ENCODE results near the gene MET.
A peak's percentile ranks its signal among the peaks of the same experiment; 100 is the strongest.
"Not testable (repeated sequence)": the region's sequence is repeated elsewhere in the genome, so short reads cannot be mapped to it uniquely, and the experiment has no call there.

Gene MET

DNA sequence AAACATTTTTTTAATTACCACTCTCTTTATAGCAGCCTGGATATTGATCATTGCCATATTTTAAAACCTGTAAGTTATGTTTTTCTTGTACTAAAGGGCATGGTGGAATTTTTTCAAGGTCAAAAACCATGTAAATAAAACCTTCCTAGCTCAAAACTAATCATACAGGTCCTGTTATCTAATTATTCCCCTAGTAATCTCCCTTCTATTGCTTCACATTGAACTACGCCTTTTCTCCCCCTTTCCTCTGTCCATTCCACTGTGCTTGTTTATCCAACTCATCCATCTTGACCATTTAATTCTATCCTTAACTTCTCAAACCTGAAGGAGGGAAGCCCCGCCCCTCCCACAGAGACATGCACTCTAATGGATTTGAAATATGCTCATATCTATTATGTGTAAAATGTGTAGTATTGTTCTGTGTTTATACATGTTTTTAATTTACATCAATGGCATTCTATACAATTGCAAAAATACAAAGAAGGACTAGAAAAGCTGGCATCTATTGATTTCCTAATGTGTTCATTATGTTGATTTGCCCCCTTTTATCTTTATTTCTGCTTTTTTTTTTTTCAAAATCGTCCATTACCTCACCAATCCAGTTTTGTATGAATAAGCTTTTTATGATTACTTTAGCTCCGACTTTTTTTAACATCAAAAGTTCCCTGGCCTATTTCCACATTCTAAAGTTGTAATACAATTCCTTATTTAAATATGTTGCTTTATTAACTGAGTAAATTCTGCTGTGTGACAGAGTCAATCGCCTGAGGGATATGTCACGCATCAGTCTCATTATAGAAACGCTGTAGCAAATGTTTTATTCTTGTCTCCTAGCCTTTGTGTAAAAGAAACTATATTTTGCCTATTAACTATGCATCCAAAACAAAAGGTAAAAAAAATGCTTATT, 61.0 kb downstream of the MET start:
- H3K27ac Mint-ChIP-seq = no peak overlapping the region
- no peaks in the 10 kb centered on the region for H3K9me3 Mint-ChIP-seq
- no peaks in the 10 kb centered on the region for H3K36me3 Mint-ChIP-seq
- H3K27me3 Mint-ChIP-seq = peaks cover 11% of the 10 kb centered on the region
- H3K4me3 Mint-ChIP-seq = no peak overlapping the region
- DNase-seq (ENCODE audit: low spot score in 2 of 2) = no peak
- no peaks in the 10 kb centered on the region for H3K4me1 Mint-ChIP-seq
- no peak for ATAC-seq (ENCODE audit: low read depth)

DNA sequence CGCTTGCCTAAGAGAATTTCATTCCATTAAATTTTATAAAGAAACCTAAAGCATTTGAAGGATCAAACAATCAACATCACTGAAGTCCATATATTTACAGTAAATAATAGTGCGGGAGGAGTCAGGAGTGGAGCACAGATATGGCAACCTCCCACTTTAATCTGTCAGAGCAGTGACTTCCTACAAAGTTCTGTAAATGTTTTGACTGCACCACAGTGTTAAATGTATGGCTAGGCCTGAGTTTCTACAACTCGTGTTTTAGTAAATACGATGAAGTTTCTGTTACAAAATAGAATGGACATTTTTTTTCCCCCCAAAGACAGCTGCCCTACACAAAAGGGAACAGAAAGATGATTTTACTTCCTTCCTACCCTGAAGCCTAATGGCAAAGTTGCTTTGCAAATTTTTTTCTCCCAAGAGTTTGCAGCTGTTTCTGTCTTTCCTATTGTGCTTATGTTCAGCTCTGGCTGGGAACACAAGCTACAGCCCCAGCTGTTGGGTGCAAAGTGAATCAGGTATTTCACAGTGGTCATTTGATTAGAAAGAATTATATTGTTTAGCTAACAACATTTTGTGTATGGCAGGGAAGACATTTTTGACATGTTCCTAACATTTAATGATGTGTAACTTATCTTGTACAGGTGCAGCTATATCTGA, 62.1 kb downstream of the MET start:
- peaks cover 11% of the 10 kb centered on the region for H3K27me3 Mint-ChIP-seq
- H3K9me3 Mint-ChIP-seq = no peaks in the 10 kb centered on the region
- H3K4me3 Mint-ChIP-seq = no peak overlapping the region
- H3K4me1 Mint-ChIP-seq = no peaks in the 10 kb centered on the region
- ATAC-seq (ENCODE audit: low read depth) = peak; percentile 21
- no peaks in the 10 kb centered on the region for H3K36me3 Mint-ChIP-seq
- no peak overlapping the region for H3K27ac Mint-ChIP-seq
- DNase-seq (ENCODE audit: low spot score in 2 of 2) = no peak

DNA sequence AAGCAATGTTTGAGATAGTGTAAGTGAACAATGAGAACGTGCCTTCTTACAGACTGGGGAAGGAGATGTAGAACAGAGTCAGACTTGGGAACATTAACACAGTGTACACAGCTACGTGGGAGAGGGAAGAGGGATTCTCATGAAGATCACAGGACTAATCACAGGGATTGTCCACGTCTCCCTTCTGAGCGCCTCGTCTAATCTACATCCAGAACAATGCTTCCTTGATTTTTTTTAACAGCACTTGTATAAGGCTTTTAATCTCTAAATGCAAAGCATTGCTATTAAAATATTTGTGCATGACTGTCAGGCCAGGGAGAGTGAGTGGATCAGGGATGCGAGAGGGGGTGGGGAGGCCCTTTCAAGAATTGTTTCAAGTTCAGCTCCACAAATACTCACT, 62.7 kb downstream of the MET start:
- ATAC-seq (ENCODE audit: low read depth) (no peak), DNase-seq (ENCODE audit: low spot score in 2 of 2) (no peak)
- peaks cover 9% of the 10 kb centered on the region for H3K27me3 Mint-ChIP-seq
- no peaks in the 10 kb centered on the region for H3K4me1 Mint-ChIP-seq
- no peak overlapping the region for H3K4me3 Mint-ChIP-seq
- no peak overlapping the region for H3K27ac Mint-ChIP-seq
- no peaks in the 10 kb centered on the region for H3K9me3 Mint-ChIP-seq
- H3K36me3 Mint-ChIP-seq = no peaks in the 10 kb centered on the region

DNA sequence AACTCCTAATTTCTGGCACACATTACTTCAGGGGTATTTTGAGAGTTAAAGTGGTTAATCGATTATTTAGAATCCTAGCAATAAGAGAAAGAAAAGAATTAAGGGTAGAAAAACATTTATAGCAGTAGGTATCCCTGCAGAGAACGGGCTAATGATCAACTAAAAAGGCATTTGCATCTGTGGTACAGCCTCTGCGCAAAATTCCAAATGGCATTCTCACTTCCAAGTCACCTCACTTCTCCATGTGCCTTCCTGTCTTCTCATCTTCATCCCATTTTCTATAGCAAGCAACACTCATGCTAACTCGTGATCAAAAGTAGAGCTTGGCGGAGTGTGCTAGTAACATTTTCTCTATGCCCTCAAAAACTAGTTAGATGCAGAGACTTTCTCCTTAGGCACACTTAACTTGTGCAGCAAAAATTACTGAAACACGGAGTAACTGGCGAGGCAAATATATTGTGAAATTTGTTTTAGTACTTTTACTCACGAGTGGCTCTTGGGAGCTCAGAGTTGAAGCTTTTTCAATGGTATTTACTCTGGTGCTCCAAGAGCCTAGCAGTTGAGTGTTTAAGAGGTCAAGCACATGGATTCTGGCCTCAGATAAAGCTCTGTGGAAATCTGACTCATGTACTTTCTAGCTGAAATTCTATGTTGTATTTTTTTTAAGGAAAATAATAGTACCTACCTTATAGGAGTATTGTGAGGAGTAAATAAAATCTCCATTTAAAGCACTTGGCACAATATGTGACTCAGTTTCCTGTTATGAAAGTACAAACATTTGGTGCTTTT, 65.1 kb downstream of the MET start:
- H3K27me3 Mint-ChIP-seq = peaks cover 9% of the 10 kb centered on the region
- no peak for ATAC-seq (ENCODE audit: low read depth)
- H3K4me3 Mint-ChIP-seq = no peak overlapping the region
- no peaks in the 10 kb centered on the region for H3K9me3 Mint-ChIP-seq
- no peak for DNase-seq (ENCODE audit: low spot score in 2 of 2)
- no peaks in the 10 kb centered on the region for H3K36me3 Mint-ChIP-seq
- H3K27ac Mint-ChIP-seq = no peak overlapping the region
- no peaks in the 10 kb centered on the region for H3K4me1 Mint-ChIP-seq

DNA sequence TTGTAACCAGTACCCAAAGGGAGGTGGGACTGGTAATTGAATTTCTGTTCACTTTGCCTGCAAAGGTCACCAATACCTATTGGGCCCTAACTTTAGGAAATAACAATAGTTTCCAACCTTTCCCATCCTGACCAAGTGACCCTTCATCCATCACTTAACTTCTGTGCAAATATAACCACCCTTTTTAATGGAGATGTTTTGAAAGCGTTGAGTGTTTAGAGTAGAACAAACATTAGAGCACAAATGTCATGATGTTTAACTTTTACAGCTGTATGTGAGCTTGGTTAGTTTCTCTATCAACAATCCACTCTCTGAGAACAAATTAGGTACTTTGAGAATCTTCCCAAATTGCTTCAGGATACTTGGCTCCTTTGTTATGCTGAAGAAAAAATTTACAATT, 66.4 kb downstream of the MET start:
- Mint-ChIP-seq H3K9me3 (no peaks in the 10 kb centered on the region), H3K36me3 (no peaks in the 10 kb centered on the region), H3K27ac (no peak overlapping the region), H3K4me3 (no peak overlapping the region), H3K27me3 (peaks cover 15% of the 10 kb centered on the region), H3K4me1 (no peaks in the 10 kb centered on the region)
- no peak for DNase-seq (ENCODE audit: low spot score in 2 of 2)
- no peak for ATAC-seq (ENCODE audit: low read depth)

DNA sequence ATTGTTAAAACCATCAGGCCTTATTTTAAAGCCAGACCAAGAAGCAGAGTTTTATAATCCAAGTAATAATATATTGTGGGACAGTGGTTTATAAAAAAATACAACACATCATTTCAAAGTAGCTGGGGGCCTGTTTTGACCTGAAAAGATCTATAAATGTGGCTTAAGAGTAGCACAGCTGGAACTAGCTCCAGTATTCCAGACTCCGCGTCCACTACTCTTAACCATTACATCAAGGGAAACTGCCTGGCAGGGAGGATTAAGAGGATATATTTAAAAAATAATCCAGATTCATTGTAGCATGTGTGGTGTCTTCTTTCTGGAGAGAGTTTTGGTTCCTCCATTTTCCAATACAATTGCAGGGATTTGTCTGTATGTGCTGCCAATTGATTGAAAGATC, 67.3 kb downstream of the MET start:
- ATAC-seq (ENCODE audit: low read depth) (no peak), DNase-seq (ENCODE audit: low spot score in 2 of 2) (no peak)
- no peak overlapping the region for H3K27ac Mint-ChIP-seq
- H3K4me3 Mint-ChIP-seq = no peak overlapping the region
- peaks cover 17% of the 10 kb centered on the region for H3K27me3 Mint-ChIP-seq
- no peaks in the 10 kb centered on the region for H3K36me3 Mint-ChIP-seq
- no peaks in the 10 kb centered on the region for H3K9me3 Mint-ChIP-seq
- H3K4me1 Mint-ChIP-seq = no peaks in the 10 kb centered on the region

DNA sequence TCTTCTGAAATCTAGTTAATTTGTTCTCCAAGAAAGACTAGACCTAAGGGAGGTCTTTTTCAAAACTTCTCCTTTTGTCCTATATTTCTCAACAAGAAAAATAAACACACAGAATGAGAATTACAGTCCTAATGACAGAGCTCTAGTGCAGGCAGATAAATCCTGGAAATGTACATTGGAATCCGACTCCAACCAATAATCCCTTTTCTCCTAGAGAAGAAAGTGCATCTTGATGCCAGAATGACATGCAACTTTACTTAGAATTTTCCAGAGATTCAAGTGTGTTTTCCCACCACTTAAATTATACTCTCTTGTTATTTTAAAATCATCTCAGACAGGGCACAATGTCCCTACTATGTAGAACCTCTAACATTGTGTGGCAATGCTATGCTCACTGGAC, 68.2 kb downstream of the MET start:
- H3K27ac Mint-ChIP-seq = no peak overlapping the region
- H3K9me3 Mint-ChIP-seq = no peaks in the 10 kb centered on the region
- no peaks in the 10 kb centered on the region for H3K36me3 Mint-ChIP-seq
- no peak overlapping the region for H3K4me3 Mint-ChIP-seq
- ATAC-seq (ENCODE audit: low read depth) (no peak), DNase-seq (ENCODE audit: low spot score in 2 of 2) (no peak)
- H3K4me1 Mint-ChIP-seq = no peaks in the 10 kb centered on the region
- H3K27me3 Mint-ChIP-seq = peaks cover 17% of the 10 kb centered on the region

DNA sequence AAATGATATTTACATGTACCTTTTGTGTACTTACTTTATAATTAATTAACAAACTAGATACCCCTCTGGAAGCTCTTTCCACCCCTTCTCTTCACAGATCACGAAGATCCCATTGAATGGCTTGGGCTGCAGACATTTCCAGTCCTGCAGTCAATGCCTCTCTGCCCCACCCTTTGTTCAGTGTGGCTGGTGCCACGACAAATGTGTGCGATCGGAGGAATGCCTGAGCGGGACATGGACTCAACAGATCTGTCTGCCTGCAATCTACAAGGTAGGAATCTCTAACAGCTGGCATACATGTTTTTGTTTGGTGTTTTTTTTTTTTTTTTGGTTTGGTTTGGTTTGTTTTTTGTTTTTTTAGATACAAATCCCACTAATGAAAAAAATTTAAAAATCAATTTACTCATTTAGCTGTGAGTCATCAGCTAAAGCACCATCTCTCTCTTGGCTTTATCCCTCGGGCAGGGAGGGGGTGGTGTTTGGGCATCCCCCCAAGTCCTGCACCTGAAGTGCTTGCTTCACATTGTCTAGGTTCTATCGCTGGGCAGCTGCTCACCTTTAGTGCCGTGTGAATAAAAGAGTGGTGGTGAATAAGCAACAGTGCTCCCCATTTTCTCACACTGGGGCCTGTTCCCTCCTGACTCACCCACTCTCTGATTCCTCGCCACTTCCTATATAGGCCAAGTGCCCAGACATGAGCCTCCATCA, 68.9 kb downstream of the MET start:
- ATAC-seq (ENCODE audit: low read depth) (no peak), DNase-seq (ENCODE audit: low spot score in 2 of 2) (no peak)
- Mint-ChIP-seq H3K27me3 (peaks cover 17% of the 10 kb centered on the region), H3K36me3 (no peaks in the 10 kb centered on the region), H3K4me1 (no peaks in the 10 kb centered on the region), H3K9me3 (no peaks in the 10 kb centered on the region), H3K4me3 (no peak overlapping the region), H3K27ac (no peak overlapping the region)

DNA sequence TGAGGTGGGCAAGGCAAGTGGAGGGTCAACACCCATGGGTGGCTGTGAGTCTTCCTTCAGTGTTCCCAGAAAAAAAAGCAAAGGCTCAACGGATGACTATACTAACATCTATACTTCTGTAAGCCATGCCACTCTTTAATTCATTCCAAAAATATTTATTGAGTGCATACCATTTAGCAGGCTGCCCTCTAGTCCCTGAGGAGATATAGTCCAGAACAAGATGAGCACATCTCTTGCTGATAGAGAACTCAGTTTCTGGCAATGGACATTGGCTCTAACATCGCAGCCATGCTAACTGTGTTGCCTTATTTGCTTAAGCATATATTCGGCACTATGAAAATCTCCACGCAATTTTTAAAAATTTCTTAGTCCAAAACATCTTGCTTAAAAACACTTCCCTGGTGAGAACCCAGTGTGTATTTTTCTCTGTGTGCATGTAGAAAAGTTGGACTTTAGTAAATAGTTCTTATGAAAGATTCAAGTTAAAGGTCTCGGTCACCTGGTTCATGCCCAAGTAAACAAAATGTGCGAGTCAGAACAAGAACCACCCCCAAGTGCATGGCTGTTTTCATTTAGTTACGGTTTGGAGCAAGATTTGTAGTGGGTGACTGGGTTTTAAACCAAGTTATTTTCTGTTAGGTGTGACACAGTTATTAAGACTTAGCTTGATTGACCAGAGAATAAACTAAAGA, 69.8 kb downstream of the MET start:
- Mint-ChIP-seq H3K36me3 (no peaks in the 10 kb centered on the region), H3K4me3 (no peak overlapping the region), H3K27me3 (peaks cover 19% of the 10 kb centered on the region), H3K4me1 (no peaks in the 10 kb centered on the region), H3K9me3 (no peaks in the 10 kb centered on the region), H3K27ac (no peak overlapping the region)
- DNase-seq (ENCODE audit: low spot score in 2 of 2) (no peak), ATAC-seq (ENCODE audit: low read depth) (no peak)

DNA sequence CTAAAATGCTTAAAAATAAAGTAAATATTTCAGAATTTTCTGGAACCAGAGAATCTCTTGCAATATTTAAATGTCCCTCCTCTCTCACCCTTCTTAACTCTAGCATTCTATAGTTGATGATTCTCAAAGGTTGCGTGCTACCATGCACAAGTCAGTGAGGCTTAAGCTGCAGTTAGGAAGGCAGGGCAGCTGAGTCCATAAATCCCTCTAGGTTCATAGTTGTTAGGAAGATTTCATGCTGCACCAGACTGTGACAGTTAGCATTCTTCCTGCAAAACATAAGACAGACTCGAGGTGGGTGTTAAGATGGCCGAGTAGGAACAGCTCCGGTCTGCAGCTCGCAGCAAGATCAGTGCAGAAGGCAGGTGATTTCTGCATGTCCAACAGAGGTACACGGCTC, 70.6 kb downstream of the MET start:
- no peak for DNase-seq (ENCODE audit: low spot score in 2 of 2)
- H3K4me1 Mint-ChIP-seq = no peaks in the 10 kb centered on the region
- H3K9me3 Mint-ChIP-seq = no peaks in the 10 kb centered on the region
- H3K36me3 Mint-ChIP-seq = no peaks in the 10 kb centered on the region
- H3K4me3 Mint-ChIP-seq = no peak overlapping the region
- peaks cover 17% of the 10 kb centered on the region for H3K27me3 Mint-ChIP-seq
- ATAC-seq (ENCODE audit: low read depth) = no peak
- H3K27ac Mint-ChIP-seq = no peak overlapping the region

DNA sequence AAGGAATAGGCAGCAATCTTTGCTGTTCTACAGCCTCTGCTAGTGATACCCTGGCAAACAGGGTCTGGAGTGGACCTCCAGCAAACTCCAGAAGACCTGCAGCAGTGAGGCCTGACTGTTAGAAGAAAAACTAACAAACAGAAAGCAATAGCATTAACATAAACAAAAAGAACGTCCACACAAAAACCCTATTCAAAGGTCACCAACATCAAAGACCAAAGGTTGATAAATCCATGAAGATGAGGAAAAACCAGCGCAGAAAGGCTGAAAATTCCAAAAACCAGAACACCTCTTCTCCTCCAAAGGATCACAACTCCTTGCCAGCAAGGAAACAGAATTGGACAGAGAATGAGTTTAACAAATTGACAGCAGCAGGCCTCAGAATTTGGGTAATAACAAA, 71.8 kb downstream of the MET start:
- DNase-seq (ENCODE audit: low spot score in 2 of 2); ATAC-seq (ENCODE audit: low read depth); H3K9me3 Mint-ChIP-seq; H3K27ac Mint-ChIP-seq; H3K4me3 Mint-ChIP-seq; H3K4me1 Mint-ChIP-seq; H3K36me3 Mint-ChIP-seq: not testable (repeated sequence)
- peaks cover 18% of the 10 kb centered on the region for H3K27me3 Mint-ChIP-seq

DNA sequence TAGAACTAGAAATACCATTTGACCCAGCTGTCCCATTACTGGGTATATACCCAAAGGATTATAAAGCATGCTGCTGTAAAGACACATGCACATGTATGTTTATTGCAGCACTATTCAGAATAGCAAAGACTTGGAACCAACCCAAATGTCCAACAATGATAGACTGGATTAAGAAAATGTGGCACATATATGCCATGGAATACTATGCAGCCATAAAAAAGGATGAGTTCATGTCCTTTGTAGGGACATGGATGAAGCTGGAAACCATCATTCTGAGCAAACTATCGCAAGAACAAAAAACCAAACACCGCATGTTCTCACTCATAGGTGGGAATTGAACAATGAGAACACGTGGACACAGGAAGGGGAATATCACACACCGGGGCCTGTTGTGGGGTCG, 74.4 kb downstream of the MET start:
- not testable (repeated sequence) for H3K36me3 Mint-ChIP-seq; H3K9me3 Mint-ChIP-seq; DNase-seq (ENCODE audit: low spot score in 2 of 2); H3K27ac Mint-ChIP-seq; H3K4me1 Mint-ChIP-seq; ATAC-seq (ENCODE audit: low read depth); H3K4me3 Mint-ChIP-seq
- peaks cover 12% of the 10 kb centered on the region for H3K27me3 Mint-ChIP-seq

DNA sequence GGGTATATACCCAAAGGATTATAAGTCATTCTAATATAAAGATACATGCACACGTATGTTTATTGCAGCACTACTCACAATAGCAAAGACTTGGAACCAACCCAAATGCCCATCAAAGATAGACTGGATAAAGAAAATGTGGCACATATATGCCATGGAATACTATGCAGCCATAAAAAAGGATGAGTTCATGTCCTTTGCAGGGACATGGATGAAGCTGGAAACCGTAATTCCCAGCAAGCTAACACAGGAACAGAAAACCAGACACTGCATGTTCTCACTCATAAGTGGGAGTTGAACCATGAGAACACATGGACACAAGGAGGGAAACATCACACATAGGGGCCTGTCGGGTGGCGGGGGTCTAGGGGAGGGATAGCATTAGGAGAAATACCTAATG, 79.1 kb downstream of the MET start:
- not testable (repeated sequence) for DNase-seq (ENCODE audit: low spot score in 2 of 2); H3K4me3 Mint-ChIP-seq; H3K4me1 Mint-ChIP-seq; H3K9me3 Mint-ChIP-seq; ATAC-seq (ENCODE audit: low read depth); H3K27me3 Mint-ChIP-seq; H3K27ac Mint-ChIP-seq; H3K36me3 Mint-ChIP-seq

Measured in memory B cell (primary cell).